SHP77 treated with DMSO at 0.1 percent for 48 hours (cell line): ENCODE data around the gene TMPRSS9.
A peak's percentile ranks its signal among the peaks of the same experiment; 100 is the strongest.
"Not testable (repeated sequence)": the region's sequence is repeated elsewhere in the genome, so short reads cannot be mapped to it uniquely, and the experiment has no call there.

ENCODE experiments used
- DNase-seq: peaks from one replicate; lab custom pipeline; 2025; lab: John Stamatoyannopoulos, UW

Gene TMPRSS9

DNA sequence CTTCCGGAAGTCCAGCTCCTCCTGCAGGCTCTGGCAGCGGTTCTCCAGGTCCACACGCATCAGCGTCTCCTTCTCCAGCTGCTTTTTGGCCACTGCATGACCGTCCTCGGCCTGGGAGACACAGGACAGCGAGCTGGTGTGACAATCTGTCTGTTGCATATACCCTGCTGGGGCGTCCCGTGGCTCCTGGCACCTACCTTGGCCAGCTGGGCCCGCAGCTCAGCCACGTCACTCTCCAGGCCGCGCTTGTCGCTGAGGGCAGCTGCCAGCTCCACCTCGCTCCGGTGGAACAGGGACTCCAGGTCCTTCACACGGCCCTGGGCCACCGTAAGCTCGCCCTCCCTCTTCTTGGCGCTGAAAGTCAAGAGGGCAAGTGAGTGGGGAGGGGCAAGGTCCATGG, 78.1 kb downstream of the TMPRSS9 start:
- no peak for DNase-seq

DNA sequence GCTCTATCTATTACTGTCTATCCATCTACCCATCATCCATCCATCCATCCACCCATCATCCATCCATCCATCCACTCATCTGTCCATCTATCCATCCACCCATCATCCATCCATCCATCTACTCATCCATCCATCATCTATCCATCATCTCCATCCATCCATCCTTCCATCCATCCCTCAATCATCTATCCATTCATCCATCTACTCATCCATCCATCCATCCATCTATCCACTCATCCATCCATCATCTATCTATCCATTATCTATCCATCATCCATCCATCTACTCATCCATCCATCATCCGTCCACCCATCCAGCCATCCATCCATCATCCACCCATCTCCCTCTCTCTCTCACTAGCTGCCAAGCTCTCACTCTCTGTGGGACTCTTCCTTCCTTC, 80.5 kb downstream of the TMPRSS9 start:
- no peak for DNase-seq

DNA sequence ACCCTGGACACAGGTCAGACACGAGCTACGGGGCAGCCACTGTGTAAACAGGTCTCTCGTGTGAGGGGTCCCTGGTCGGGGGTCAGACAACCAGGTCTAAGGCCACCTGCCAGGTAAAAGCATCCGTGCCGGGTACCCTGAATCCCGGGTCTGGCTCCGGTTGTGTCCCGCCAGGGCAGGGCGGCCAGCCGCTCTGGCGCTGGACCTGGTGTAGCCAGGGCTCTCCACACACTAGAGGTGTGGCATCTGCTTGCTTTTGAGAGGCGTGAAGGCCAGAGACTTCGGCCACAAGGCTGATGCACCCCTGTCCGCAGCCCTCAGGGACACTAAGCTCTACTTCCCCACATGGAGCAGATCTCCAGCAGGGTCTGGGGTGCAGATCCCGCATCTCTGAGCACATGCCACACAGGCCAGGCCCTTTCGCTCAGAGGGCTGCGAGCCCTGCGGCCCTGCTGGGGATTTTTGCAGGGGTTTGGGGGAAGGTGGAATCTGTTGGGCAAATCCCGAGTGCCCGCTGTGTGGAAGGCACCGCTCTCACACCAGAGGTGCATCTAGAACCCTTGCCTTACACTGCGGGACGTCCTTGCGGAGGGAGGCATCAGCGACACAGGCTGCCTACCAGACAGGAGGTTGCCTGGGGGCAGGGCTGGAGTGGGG, 81.2 kb downstream of the TMPRSS9 start:
- no peak for DNase-seq

DNA sequence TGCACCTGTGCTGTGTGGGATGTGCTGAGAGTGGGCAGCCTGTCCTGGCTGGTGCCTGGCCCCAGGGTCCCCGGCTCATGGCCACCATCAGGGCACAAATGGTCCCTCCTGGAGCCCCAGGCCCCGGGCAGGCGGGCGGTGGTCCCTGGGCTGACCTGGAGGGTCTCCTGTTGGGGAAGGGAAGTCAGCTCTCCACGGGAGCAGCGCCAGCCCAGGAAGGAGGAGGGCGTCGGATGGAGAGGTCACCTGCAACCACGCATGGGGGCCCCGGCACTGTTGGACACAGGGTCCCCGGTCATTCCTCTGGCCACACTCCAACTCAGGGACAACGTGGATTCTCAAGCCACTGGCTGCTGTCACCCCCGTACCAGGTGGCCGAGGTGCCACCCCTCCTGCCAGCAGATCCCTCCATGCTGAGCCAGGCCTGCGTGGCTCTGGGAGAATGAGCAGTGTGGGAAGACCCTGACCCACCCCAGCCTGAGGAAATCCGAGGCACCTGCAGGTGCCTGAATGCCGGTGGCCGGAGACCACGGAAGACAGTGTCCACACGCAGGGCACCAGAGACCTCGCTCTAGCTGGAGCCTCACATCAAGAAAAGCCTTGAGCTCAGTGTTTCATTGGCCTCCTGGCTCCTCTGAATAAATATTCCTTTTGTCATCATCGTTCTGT, 83.2 kb downstream of the TMPRSS9 start:
- no peak for DNase-seq

DNA sequence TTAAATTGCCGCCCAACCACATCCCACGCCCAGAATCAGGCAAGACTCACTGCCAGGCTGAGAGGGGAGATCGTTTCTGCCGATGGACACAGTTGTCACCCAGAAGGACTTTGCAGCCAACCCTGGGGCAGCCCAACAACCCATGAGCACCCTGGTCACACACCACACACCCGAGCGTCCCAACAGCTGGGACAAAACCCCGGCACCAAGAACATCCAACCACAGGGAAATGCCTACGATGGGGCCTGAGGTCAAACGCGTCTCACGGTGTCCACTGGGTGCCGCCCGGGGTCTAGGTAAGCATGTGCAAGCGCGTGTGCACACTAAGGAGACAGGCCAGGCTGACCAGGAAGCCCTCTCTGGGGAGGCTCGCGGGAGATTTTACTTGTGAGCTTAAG, 83.7 kb downstream of the TMPRSS9 start:
- no peak for DNase-seq

DNA sequence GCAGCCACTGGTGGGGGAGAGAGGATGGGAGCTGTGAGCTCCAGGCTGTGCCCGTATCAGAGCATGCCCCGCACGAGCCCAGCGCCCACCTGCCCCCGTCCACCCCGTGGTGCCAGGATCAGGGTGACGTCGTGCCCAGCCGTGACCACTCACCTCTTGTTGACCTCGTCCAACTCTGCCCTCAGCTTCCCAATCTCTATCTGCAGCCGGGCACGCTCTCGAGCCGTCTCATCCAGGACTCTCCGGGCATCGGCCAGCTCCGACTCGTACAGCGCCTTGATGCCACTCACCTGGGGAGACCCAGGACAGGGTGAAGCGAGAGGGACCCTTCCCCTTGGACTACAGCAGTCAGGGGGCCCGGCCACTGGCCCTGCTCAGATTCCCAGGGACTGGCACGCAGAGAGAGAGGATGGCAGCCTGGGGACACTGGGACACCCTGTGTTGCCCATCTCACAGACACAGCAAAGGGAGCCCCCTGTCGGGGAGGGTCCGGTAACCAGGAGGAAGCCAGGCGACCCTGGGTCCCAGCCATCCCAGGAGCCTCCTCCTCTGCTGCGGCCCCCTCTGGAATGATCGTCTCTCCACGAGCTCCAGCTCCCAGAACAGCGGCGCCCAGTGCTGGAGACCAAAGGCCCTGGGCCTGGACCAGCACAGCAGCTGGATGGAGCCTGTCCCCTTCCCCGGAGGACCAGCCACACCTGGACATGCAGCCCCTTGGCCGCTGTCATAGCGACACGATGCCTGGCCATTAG, 84.4 kb downstream of the TMPRSS9 start:
- DNase-seq: no peak

DNA sequence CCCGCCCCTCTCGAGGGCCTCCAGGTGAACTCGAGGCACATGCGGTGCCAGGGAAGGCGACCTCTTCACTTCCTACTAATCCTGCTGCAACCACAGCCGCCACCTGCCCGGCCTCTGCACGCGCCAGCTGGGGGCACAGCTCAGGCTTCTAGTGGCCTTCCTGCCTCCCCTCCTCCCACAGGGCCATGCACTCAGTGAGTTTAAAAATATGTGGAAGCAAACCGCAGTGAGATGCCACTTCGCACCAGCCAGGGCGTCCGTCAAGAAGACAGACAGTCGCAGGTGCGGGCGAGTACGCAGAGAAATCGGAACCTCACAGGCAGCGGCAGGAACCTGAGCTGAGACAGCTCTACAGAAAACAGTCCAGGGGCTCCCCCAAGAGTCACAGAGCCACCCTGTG, 86.3 kb downstream of the TMPRSS9 start:
- DNase-seq: peak; percentile 54

DNA sequence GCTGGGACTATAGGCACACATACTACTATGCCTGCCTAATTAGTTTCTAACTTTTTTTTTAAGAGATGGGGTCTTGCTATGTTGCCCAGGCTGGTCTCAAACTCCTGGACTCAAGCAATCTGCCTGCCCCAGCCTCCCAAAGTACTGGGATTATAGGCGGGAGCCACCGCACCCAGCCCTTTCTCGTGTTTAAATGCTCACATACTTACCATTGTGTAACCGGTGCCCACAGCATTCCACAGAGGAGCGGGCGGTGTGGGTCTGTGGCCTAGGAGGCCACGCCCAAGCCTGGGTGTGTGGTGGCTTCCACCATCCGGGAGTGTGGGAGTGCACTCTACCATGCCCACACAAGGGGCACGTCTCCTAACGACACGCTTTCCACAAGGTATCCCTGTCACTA, 89.0 kb downstream of the TMPRSS9 start:
- DNase-seq: no peak

DNA sequence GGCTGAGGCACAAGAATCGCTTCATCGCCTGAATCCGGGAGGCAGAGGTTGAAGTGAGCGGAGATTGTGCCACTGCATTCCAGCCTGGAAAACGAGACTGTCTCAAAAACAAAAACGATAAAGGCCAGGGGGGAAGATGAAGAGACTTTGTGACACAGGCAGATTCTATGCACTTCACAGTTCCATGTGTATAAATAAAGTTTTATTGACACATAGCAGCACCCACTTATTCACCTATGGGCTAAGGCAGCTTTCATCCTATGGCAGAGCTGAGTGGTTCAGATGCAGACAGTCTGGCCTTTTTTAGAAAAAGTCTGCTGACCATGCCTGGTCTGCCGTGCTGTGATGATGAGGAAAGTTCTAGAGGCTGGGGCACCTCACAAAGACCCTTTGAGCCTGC, 91.1 kb downstream of the TMPRSS9 start:
- no peak for DNase-seq

DNA sequence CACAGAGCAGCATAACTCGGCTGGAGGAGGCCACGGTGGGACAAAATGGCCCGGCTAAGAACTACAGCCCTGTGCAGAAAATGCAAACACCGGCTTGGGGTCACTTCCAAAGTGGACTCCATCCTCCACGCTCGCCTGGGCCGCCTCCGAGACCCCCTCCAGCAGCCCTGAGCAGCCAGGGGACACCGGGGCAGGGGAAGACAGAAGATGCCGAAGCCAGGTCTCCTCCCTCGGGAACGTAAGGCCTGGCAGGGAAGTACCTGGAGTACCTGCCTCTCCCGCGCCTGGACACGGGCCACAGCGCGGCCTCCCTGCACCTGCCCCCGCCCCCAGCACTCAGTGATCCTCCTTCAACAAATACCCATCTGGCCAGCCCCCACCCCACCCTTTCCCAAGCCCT, 91.7 kb downstream of the TMPRSS9 start:
- DNase-seq: no peak

DNA sequence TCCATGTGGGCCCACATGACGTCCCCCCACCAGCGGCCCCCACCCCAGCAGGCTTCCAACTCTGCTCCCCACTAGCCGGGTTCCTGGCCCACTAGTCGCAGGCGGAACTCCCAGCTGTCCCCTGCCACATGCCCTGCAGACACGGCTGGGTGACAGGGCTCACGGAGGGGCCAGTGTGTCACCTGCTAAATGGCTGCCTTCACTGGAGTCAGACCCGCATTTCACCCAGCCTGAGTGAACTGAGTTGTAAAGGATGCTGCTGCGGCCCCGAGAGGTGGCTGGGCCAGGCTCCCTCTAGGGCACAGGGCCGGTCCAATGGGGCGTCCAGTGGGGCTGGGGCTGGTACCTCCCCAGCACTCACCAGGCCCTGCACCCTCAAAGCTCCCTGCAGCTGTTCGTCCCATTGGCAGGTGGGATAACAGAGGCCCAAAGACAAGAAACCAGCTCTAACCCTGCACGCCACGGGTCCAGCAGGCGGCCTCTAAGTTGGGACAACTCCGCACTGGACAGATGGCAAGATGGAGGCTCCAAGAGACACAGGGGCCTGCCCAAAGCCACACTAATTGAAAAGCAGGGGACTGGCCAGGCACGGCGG, 93.5 kb downstream of the TMPRSS9 start:
- no peak for DNase-seq

DNA sequence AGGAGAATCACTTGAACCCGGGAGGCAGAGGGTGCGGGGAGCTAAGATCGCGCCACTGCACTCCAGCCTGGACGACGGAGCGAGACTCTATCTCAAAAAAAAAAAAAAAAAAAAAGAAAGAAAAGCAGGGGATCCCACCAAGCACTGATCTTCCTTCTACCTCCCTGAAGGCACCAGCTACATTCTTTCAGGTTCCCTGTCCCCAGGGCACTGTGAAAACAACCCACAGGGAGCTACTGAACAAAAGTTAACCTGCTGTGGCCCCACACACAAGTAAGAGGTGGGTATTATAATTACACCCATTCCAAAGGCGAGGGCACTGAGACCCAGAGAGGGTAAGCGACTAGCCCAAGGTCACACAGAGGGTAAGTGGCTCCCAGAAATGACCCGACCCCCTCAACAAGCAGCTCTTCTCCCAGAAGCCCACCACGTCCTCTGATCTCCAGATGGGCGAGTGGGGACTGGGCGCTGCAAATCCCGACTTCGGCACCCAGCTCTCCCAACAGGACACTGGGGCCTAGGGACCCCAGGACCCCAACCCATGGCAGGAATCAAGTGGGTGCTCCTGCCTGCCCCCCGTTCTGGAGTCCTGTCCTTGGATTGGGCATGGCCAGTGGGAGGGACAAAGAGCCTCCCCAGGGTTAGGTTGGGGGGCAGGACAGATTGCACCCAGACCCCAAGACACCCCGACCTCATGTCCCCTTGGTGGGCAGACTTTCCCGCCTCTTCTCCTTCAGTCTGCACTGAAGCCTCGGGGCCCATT, 94.3 kb downstream of the TMPRSS9 start:
- no peak for DNase-seq

DNA sequence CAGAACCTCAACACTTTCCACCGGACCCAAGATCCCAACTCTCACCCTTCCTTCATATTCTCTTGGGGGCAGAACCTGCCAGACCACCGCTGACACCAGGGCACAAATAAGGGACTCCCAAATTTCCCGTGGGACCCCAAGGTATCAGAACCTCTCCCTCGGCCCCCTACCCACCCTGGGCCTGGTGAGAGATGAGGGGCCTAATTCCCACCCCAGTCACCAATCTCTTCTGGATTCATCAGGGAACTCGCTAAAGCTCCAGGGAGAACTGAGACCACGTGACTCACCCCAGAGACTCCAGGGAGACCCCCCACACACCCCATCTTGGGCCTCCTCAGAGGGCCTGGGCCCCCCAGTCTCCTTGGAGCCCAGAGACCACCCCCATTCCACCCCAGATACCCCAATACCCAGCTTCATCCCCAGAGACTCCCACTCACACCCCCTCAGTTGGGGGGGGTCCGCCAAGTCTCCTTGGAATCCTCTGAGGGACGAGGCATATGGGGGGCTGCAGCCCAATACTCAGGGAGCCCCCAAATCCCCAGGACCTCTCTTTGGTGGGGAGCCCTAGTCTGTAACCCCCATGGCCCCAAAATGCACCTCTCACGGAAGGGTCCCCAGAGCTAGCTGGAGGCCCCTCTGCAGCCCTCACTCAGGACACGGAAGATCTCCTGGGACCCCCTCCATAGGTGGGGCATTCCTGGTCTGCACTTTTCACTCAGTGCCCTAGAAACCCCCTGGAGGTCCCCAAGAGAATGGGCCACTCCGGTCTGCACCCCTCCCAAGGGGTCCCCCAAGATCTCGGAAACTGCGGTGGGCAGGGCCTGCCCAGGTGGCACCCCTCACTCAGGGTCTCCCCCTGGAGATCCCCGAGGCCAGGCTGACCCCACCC, 95.1 kb downstream of the TMPRSS9 start:
- DNase-seq: no peak

DNA sequence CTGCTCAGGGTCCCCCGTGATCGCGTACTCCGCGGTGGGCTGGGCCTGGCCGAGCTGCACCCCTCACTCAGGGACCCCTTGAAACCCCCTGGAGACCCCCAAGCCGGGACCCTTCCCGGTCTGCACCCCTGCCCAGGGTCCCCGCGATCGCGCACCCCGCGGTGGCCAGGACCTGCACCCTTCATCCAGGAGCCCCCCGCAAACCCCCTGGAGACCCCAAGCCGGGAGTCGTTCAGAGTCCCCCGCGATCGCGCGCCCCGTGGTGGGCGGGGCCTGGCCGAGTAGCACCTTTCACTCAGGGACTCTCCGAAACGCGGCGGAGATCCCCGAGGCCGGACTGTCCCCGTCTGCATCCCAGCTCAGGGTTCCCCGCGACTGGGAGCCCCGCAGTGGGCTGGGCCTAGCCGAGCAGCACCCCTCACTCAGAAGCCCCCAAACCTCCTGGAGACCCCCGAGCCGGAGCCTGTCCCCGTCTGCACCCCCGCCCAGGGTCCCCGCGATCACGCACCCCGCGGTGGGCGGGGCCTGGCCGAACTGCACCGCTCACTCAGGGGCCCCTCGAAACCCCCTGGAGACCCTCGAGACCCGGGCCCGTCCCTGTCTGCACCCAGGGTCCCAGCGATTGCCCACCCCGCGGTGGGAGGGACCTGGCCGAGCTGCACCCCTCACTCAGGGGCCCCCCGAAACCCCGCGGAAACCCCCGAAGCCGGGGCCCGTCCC, 95.9 kb downstream of the TMPRSS9 start:
- no peak for DNase-seq

DNA sequence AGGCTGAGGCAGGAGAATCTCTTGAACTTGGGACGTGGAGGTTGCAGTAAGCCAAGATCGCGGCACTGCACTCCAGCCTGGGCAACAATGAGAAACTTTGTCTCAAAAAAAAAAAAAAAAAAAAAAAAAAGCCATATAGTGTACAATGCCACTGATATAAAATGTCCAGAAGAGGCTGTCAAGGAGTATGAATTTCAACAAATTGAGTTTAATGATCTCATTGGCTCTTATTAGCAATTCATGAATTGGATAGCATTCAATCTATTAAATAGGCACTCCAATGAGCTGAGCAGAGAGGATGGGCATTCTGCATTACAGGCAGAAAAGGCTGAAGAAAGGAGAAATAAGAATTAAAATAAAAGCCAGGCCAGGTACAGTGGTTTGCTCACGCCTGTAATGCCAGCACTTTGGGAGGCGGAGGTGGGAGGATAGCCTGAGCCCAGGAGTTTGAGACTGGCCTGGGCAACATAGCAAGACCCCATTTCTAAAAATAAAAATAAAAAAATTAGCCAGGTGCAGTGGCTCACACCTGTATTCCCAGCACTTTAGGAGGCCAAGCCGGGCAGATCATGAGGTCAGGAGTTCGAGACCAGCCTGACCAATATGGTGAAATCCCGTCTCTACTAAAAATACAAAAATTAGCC, 97.5 kb downstream of the TMPRSS9 start:
- no peak for DNase-seq

DNA sequence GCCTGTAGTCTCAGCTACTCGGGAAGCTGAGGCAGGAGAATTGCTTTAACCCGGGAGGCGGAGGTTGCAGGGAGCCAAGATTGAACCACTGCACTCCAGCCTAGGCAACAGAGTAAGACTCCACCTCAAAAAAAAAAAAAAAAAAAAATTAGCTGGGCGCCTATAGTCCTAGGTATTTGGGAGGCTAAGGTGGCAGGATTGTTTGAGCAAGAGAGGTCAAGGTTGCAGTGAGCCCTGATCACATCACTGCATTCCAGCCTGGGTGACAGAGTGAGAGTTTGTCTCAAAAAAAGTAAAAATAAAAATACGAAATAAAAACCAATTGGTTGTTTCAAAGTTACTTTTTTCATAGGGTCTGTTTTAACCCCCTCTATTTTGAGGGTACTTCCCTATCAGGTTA, 98.0 kb downstream of the TMPRSS9 start:
- DNase-seq: no peak

DNA sequence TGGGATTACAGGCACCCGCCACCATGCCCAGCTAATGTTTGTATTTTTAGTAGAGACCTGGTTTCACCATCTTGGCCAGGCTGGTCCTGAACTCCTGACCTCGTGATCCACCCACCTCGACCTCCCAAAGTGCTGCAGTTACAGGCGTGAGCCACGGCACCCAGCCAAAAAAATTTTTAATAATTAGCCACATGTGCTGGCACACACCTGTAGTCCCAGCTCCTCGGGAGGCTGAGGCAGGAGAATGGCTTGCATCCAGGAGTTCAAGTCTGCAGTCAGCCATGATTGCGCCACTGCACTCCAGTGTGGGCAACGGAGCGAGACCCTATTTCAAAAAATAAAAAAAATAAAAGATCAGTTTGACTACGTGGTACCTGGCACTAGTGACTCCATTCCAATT, 98.7 kb downstream of the TMPRSS9 start:
- DNase-seq: not testable (repeated sequence)

DNA sequence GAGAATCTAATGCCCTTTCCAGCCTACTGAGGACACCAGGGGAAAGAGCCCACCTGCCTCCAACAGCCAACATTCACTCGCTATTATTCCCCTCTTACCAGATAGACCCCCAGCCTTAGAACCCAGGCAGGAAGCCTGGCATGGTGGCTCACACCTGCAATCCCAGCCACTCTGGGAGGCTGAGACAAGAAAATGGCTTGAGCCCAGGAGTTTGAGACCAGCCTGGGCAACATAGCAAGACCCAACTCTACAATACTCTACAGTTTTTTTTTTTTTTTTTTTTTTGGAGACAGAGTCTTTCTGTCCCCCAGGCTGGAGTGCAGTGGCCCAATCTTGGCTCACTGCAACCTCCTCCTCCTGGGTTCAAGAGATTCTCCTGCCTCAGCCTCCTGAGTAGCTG, 100.2 kb downstream of the TMPRSS9 start:
- no peak for DNase-seq

DNA sequence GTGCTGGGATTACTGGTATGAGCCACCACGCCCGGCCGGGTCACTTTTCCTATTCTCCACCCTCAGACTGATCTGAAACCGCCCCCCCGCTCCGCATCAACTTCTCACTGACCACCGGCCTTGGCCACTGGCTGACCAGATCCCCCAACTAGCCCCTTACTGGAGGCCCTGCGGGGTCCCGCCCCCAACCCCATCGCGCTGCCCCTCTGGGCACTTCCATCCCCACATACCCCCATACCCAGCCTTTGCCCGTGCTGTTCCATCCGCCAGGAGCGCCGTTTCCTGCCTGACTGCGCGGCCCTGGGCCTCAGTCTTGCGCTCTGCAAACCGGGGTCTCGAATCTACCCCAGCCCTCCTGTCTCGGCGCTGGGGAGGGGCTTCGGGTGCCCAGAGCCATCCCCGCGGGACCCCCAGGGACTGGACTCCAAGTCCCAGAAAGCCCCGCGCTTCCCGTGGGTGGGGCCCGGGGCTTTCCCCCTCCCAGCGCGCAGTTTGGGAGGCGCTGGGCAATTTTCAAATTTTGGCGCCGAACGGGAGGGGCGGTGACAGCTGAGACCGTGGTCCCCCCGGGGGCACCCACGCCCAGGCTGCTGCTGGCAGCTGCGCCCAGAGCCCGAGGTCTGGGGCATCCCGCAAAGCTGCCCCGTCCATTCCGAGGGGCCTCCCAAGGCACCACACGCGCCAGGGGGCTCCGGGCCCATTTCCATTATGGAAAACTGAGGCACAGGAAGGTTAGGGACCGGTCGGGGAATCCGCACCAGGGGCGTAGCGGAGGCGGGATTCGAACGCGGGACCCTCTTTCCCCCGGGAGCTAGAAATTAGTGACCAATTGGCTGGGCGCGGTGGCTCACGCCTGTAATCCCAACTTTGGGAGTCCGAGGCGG, 101.9 kb downstream of the TMPRSS9 start:
- no peak for DNase-seq
